Right lobe of liver (tissue), 4 donors: ENCODE measurements around the gene CDH13.

Experiments used
- CTCF ChIP-seq, 4 donors: fragments of 200-600 bp in 3 of 4; fragments of 450-650 bp in 1 of 4; IDR thresholded peaks; one replicate each; pipeline versions ENCODE4 v1.5.1 to v1.8.0; 2016 to 2022; ENCODE audit warnings: antibody characterized with exemption in 4 of 4, mild to moderate bottlenecking in 2 of 4
- POLR2A ChIP-seq: fragments of 450-650 bp; IDR thresholded peaks from one replicate; pipeline ENCODE4 v1.6.1; 2017; ENCODE audit warnings: antibody characterized with exemption, mild to moderate bottlenecking
- donor health status: DM: no; HTN: no; CAD: no.
- donor health status: DM: no; HTN: no; CAD: no.
- donor health status: DM: no; HTN: yes; CAD: no.

GRCh38 chr16:83501481-83501880, 874.7 kb downstream of the CDH13 start:
- TF ChIP-seq CTCF (IDR thresholded peaks at IDR 0.05), result no peak
- no peak for TF ChIP-seq POLR2A
